Activated CD4-positive, alpha-beta T cell treated with anti-CD3 and anti-CD28 coated beads, Interleukin-2, amount 50 U/mL, for 4 hours (primary cell): ENCODE data around the gene TPK1.
"Not testable (repeated sequence)": the region's sequence is repeated elsewhere in the genome, so short reads cannot be mapped to it uniquely, and the experiment has no call there.

Source experiments
- DNase-seq, 2 experiments: peaks; one replicate each; pipeline ENCODE4 v3.0.0-alpha.2; 2020

Gene TPK1

DNA sequence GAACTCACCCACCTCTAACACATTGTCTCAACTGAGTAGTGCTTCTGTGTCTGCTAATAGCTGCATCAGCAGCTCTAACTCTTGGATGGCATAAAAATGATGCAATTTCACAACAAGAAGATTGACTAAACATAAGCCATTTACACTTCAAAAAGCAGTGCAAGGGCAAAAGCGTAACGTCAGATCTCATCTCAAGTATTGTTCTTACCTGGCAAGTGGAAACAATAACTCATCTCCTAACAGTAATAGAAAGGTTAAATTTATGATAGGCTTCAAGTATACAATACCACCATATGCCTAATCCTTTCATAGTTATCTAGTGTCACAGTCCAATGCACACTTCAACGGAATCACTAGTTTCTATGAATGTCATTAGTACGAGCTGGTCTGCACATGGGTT lies 14.8 kb downstream of the TPK1 start:
- no peak for DNase-seq

GRCh38 chr7:144820552-144820951 lies 15.3 kb downstream of the TPK1 start:
- no peak for DNase-seq

- no peak for DNase-seq
These were observed 16.3 kb downstream of the TPK1 start for GRCh38 chr7:144819566-144819965.

DNA sequence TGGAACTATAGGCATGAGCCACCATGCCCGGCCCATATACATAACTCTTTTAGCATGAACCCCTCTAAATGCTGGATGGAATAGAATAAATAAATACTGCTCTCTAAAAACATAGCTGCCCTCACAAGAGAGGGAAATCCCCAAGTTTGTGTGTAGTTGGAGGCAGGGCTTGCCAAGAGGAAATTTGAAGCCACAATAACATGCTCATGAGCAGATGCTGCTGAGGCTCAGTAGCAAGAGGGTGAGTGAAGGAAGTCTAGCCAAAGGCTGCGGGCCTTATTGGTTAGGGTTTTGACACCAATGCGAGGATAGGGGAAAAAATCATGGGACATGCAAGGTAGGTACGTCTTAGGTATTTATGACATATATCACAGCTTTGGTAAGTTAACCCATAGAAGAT lies 17.3 kb downstream of the TPK1 start:
- DNase-seq: peak; percentile 26 to 30

DNA sequence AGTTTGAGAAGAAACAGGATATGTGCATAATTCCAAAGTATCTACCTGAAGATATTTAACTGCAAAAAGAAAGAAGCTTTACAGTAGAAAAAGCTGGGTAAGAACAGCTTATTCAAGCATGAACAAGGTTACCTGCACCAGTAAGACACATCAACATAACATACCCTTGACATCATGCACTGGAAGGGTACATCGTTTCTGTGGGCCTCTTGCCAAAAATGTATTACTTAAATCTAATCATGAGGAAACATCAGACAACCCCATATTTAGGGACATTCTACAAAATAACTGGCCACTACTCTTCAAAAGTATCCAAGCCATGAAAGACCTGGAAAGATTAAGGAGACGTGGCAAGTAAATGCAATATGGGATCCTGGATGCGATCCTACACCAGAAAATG lies 18.9 kb downstream of the TPK1 start:
- no peak for DNase-seq

GRCh38 chr7:144814299-144814698 lies 21.6 kb downstream of the TPK1 start:
- no peak for DNase-seq

DNA sequence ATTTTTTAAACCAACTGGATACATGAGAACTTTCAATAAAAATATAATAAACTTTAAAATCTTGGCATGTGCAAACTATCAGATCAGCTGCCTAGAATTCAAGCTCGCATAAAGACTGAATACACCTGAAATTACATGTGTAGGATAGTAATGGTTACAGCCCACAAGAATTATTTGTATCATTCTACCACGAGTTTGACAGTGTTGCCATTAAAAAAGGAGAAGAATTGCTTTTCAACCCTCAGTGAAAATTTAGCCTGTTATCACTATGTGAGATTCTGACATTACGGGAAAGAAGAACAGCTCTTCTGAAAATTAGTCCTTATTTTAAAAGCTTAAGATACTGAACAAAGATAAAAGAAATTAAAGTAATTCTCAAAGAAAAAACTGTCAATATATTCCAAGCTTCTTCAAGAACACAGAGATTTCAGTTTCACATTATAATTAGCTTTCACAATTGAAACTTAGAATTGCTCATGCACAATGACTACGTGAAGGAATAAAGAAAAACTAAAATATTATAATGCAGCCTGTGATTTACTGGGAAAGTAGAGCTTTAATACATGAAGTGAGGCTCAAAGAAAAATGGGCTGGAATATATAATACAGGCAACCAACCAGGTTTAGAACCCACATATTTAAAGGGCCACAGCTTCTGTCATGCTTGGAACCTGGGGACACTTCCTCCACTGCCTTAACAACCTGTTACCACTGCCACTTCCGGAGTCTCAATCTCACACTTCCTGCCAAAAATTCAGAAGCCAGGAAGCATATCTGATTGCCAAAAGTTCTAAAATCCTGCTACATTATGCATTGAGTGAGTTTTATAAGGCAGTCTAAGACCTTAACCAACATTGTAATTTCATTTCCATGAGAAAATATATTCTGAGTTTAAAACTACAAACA lies 23.2 kb downstream of the TPK1 start:
- DNase-seq: peak in 1 of 2 experiments; percentile 15

- DNase-seq: no peak
These were observed 30.1 kb downstream of the TPK1 start for GRCh38 chr7:144805627-144806239.

DNA sequence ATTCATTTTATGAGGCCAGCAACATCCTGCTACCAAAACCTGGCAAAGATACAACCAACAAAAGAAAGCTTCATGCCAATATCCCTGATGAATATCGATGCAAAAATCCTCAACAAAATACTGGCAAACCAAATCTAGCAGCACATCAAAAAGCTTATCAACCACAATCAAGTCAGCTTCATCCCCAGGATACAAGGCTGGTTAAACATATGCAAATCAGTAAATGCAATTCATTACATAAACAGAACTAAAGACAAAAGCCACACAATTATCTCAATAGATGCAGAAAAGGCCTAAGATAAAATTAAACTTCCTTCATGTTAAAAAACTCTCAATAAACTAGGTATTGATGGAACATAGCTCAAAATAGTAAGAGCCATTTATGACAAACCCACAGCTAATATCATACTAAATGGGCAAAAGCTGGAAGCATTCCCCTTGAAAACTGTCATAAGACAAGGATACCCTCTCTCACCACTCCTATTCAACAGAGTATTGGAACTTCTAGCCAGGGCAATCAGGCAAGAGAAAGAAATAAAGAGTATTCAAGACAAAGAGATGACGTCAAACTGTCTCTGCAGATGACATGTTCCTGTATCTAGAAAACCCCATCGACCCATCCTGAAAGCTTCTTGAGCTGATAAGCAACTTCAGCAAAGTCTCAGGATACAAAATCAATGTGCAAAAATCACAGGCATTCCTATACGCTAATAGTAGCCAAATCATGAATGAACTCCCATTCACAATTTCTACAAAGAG lies 35.0 kb downstream of the TPK1 start:
- DNase-seq: not testable (repeated sequence)

- DNase-seq: no peak
These were observed 38.9 kb downstream of the TPK1 start for GRCh38 chr7:144796919-144797318.

GRCh38 chr7:144792050-144792449 lies 43.8 kb downstream of the TPK1 start:
- DNase-seq: no peak

DNA sequence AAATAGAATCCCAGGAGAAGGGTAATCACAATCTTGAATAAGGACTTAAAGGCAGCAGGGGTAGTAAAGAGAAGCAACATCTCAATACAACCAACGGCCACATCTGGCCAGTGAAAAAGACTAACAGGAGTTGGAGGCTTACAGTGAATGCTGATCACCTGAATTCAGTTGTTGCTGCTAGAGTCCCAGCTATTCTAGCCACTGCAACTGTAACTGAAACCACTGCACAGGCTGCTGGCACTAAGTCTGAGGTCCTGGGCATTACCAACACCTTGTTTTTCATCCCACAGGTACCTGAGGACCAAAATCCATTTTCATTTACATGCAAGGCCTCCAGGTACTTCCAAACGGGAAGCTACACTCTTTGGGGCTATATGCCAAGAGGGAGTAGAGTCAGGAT lies 44.4 kb downstream of the TPK1 start:
- no peak for DNase-seq

GRCh38 chr7:144787127-144787526 lies 48.7 kb downstream of the TPK1 start:
- no peak for DNase-seq

GRCh38 chr7:144786522-144786921 lies 49.3 kb downstream of the TPK1 start:
- DNase-seq: no peak

GRCh38 chr7:144786079-144786478 lies 49.8 kb downstream of the TPK1 start:
- no peak for DNase-seq

GRCh38 chr7:144785521-144785920 lies 50.3 kb downstream of the TPK1 start:
- DNase-seq: no peak

DNA sequence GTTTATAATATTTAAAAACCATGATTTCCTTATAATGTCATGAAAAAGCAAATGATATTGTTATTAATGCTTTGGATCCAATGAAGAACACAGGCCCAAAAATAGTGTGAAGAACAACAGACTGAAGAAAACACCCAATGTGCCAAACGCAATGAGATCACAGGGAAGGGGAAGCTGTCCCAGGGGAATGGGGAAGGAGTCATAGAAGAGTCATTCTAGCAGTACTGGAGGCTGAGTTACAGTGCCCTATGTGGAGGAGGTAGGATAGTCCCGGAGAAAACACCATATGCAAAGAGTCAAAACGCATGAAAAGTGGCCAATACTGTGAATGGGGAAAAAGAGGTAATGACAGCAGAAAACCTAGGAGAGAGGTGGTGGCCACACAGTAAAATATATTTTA lies 50.9 kb downstream of the TPK1 start:
- no peak for DNase-seq

GRCh38 chr7:144784441-144784840 lies 51.4 kb downstream of the TPK1 start:
- DNase-seq: no peak

DNA sequence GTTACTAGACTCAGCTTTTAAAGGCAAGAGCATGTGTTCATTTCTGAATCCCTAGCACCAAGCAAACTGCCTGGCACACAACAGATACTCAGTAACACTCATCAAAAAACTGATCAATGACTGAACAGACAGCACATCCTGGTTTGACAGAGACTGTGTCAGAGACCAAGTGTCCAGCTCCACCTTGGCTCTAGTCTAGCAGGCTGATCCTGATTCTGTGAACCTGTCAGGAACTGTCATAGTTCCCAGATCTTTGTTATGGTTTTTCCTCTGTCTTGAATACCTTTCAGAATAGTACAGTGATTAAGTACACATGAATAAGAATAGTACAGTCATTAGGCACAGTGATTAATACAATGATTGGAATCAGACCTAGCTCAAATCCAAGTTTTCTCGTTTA lies 53.0 kb downstream of the TPK1 start:
- DNase-seq: no peak

DNA sequence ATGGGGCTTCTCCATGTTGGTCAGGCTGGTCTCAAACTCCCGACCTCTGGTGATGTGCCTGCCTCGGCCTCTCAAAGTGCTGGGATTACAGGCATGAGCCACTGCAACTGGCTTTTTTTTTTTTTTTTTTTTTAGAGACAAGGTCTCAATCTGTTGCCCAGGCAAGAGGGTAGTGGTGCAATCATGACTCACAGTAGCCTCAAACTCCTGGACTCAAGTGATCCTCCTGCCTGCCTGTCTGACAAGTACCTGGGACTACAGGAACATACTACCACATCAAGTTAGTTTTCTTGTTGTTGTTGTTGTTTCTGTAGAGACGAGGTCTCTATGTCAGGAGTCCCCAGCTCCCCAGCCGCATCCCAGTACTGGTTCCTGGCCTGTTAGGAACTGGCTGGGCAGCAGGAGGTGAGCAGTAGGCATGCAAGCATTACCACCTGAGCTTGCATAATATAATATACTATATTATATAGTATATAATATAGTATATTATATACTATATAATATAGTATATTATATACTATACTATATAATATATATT lies 55.7 kb downstream of the TPK1 start:
- DNase-seq: no peak

- DNase-seq: not testable (repeated sequence)
These were observed 58.0 kb downstream of the TPK1 start for GRCh38 chr7:144777889-144778288.

DNA sequence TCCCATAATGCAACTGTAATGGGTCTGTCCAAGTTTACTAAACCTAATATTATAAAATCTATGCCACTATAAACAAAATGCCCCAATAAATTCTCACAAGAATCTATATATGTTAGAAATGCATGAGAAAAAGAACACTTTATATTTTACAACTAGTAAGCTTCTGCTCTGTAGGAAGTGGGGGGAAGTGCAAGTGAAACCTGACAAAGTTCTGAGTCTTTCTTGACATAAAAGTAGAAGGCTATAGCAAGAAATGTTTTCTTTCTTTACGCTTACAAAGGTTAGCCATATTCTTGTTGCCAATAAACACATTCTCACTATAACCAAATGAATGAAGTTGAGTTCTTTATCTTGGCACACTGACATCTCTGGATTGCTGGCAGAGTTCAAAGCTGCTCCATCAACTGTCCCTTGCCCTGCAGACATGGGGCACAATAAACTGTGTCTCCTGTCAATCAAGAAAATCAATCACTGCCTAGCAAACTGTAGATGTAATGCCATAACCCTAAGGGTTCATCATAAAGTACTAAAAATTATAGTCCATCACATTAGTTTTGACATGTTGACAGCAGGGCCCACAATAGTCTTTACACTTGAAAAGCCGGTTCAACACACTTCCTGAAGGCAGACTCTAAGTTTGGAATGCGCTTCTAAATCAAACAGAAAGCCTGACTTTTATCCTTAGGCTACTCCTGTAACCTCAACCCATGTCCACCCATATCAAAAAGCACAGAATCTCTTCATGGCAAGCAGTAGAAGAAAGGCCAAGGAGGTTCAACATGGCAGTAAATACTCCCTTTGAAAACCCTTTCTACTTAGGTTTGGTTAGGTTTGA lies 58.6 kb downstream of the TPK1 start:
- no peak for DNase-seq
